ENCODE results near the gene DNAI4.
"Not testable (repeated sequence)": the region's sequence is repeated elsewhere in the genome, so short reads cannot be mapped to it uniquely, and the experiment has no call there.

Gene DNAI4

GRCh38 chr1:66924756-66925557 lies at the start of gene DNAI4, which contains the start of gene MIER1:
Gene DNAI4 (minus strand): TSS chr1:66924856. CDS start chr1:66924831, 25 bp downstream.
Gene MIER1 (plus strand): TSS chr1:66924990. CDS start chr1:66925029, 39 bp downstream.
- peak; percentile 97 for DNase-seq

- DNase-seq, result no peak
These were observed 43.9 kb upstream of the DNAI4 start for GRCh38 chr1:66968574-66968973.

- not testable (repeated sequence) for DNase-seq
These were observed 41.7 kb upstream of the DNAI4 start for GRCh38 chr1:66966188-66966873.

GRCh38 chr1:66957938-66958337 lies 33.3 kb upstream of the DNAI4 start:
- no peak for DNase-seq

GRCh38 chr1:66954208-66954607 lies 29.6 kb upstream of the DNAI4 start:
- no peak for DNase-seq

- no peak for DNase-seq
These were observed 26.9 kb upstream of the DNAI4 start for GRCh38 chr1:66951513-66951912.

GRCh38 chr1:66947267-66947666 lies 22.6 kb upstream of the DNAI4 start:
- no peak for DNase-seq

- DNase-seq, result no peak
These were observed 20.7 kb upstream of the DNAI4 start for GRCh38 chr1:66945316-66945715.

GRCh38 chr1:66944330-66945274 lies 19.9 kb upstream of the DNAI4 start:
- DNase-seq, result no peak

GRCh38 chr1:66943361-66943969 lies 18.8 kb upstream of the DNAI4 start:
- no peak for DNase-seq

GRCh38 chr1:66940981-66941380 lies 16.3 kb upstream of the DNAI4 start:
- DNase-seq, result no peak

GRCh38 chr1:66938613-66939012 lies 14.0 kb upstream of the DNAI4 start:
- DNase-seq, result no peak

- no peak for DNase-seq
These were observed 13.0 kb upstream of the DNAI4 start for GRCh38 chr1:66937529-66938234.

GRCh38 chr1:66933887-66934700 lies 9.4 kb upstream of the DNAI4 start:
- DNase-seq, result no peak

GRCh38 chr1:66932291-66932690 lies 7.6 kb upstream of the DNAI4 start:
- no peak for DNase-seq

- no peak for DNase-seq
These were observed 6.9 kb upstream of the DNAI4 start for GRCh38 chr1:66931590-66931989.

GRCh38 chr1:66930823-66931174 lies 6.1 kb upstream of the DNAI4 start:
- DNase-seq, result no peak

- DNase-seq, result peak; percentile 91
These were observed 5.6 kb upstream of the DNAI4 start for GRCh38 chr1:66929999-66930822.

GRCh38 chr1:66929691-66929998 lies 5.0 kb upstream of the DNAI4 start:
- DNase-seq, result no peak

- DNase-seq, result no peak
These were observed 4.6 kb upstream of the DNAI4 start for GRCh38 chr1:66929146-66929688.
